ENCODE measurements around the gene ACOX3. TPM values are rescaled to one million over a fixed set of nuclear protein-coding genes. Genes with fewer than 3 reads are reported as not detected.

ACOX3 gene
- total RNA-seq, 6 experiments from 2014 or later, result 18.6 to 23.2 (median 19.9) TPM

DNA sequence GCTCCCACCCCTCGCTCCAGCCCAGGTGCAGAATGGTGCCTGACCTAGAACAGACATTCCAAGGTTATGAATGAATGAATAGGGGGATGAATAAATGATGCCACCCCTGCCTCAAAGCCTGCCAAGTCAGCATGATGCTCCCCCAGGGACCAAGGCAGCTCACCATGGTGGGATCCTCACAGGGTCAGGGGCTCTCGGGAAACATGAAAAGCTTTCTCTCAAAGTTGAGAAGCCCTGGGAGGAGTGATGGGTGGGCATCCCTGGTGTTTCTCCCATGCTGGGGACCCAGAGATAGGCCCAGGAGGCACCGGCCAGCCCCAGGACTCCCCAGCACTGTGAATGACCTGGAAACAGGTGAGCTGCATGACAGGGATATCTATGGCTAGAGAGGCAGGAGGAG, 112.1 kb downstream of the ACOX3 start:
- Mint-ChIP-seq H3K4me1 (ENCODE audit: low read depth) (peaks cover 19% of the 10 kb centered on the region), H3K36me3 (ENCODE audit: low read depth) (no peaks in the 10 kb centered on the region), H3K9me3 (peaks cover 15% of the 10 kb centered on the region), H3K27ac (no peak overlapping the region), H3K27me3 (ENCODE audit: insufficient read depth) (peaks cover 18% of the 10 kb centered on the region), H3K4me3 (no peak overlapping the region)
- TF ChIP-seq, protein P1, sequence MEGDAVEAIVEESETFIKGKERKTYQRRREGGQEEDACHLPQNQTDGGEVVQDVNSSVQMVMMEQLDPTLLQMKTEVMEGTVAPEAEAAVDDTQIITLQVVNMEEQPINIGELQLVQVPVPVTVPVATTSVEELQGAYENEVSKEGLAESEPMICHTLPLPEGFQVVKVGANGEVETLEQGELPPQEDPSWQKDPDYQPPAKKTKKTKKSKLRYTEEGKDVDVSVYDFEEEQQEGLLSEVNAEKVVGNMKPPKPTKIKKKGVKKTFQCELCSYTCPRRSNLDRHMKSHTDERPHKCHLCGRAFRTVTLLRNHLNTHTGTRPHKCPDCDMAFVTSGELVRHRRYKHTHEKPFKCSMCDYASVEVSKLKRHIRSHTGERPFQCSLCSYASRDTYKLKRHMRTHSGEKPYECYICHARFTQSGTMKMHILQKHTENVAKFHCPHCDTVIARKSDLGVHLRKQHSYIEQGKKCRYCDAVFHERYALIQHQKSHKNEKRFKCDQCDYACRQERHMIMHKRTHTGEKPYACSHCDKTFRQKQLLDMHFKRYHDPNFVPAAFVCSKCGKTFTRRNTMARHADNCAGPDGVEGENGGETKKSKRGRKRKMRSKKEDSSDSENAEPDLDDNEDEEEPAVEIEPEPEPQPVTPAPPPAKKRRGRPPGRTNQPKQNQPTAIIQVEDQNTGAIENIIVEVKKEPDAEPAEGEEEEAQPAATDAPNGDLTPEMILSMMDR (IDR thresholded peaks at IDR 0.05), result no peak
- no peak for DNase-seq

DNA sequence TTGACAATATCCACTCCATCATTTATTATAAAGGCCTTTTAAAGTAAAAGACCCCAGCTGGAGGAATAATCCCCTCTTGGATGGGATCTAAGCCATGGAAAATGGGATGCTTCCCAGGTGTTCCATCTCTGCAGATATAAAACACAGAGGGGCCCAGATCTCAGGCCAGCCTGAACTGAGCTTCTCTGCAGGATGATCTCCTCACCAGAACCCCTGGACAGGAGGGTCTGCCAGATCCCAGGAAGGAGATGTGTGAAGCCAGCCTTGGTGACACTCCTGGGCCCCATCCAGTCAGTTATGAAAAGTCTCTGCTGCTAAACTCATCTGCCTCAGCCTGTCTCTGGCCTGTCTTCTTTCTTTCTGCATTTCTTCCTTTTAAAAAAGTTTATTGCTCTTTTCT, 114.3 kb downstream of the ACOX3 start:
- H3K4me3 Mint-ChIP-seq, result no peak overlapping the region
- peaks cover 8% of the 10 kb centered on the region for H3K9me3 Mint-ChIP-seq
- no peak for DNase-seq
- no peak overlapping the region for H3K27ac Mint-ChIP-seq
- no peaks in the 10 kb centered on the region for H3K36me3 Mint-ChIP-seq (ENCODE audit: low read depth)
- peaks cover 19% of the 10 kb centered on the region for H3K4me1 Mint-ChIP-seq (ENCODE audit: low read depth)
- H3K27me3 Mint-ChIP-seq (ENCODE audit: insufficient read depth), result peaks cover 16% of the 10 kb centered on the region
- TF ChIP-seq, protein P1 (IDR thresholded peaks at IDR 0.05), result no peak

DNA sequence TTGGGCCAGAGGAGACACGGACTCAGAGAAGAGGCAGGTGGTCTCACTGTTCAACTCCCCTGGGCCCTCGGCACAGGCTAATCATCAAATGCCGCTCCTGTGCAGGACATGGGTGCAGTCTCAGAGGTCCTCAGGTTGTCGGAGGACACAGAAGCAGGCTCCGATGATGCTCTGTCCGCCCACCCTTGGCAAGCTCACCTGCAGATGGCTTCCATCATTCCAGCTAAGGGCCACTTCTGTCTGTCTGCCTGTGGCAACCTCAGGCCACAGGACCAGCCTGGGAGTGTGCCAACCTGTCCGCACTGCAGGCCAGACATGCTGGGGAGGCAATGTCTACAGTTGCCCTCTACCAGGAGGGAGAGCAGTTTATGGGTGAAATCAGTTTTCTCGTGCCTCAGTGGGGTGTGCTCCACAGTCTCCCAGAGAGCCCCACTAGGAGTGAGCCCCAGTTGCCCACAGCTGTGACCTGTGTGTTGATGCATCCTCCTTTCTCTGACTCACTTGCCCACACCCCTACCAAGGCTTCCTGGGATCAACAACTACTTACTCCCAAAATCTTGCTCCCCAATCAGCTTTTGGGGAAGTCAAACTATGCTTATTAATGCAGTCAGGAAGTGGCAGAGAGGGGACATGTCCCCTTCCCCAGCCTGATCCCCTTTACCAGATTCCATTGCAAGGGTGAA, 115.1 kb downstream of the ACOX3 start:
- Mint-ChIP-seq H3K27me3 (ENCODE audit: insufficient read depth) (peaks cover 8% of the 10 kb centered on the region), H3K4me3 (no peak overlapping the region; the same call in 1 of the 2 replicates)

DNA sequence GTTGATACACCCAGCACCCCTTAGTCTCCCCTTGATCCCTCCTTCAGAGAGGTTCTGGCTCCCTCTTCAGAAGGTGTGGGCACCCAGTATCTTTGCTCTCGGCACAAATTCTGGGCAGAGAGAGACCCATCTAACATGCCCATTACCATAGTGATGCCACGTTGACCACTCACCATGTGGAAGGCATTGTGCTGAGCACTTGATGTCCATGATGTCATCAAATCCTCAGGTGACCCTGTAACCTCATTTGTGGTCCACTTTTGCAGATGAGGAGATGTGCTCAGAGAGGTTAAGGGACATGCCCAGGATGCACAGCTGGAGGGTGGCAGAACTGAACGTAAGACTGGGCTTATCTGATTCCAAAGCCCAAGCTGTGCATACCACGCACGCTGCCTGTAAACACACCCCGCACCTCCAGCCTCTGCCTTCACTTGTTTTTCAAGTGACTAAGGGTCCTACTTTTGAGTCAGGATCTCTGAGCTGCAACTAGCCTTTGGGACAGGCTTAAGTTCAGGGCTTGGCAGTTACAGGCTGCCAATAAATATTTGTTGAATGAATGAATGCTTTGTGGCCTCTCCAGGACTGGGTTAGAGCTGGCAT, 115.8 kb downstream of the ACOX3 start:
- TF ChIP-seq, protein P1 (IDR thresholded peaks at IDR 0.05), result no peak
- Mint-ChIP-seq H3K27me3 (ENCODE audit: insufficient read depth) (peaks cover 7% of the 10 kb centered on the region), H3K9me3 (peaks cover 8% of the 10 kb centered on the region), H3K4me3 (no peak overlapping the region), H3K4me1 (ENCODE audit: low read depth) (peaks cover 19% of the 10 kb centered on the region), H3K27ac (no peak overlapping the region), H3K36me3 (ENCODE audit: low read depth) (no peaks in the 10 kb centered on the region)
- DNase-seq, result peak; percentile 59

More for the DNA sequence above, 115.1 kb downstream of the ACOX3 start:
- peaks cover 8% of the 10 kb centered on the region for H3K9me3 Mint-ChIP-seq
- peak; percentile 4 for DNase-seq
- peaks cover 19% of the 10 kb centered on the region for H3K4me1 Mint-ChIP-seq (ENCODE audit: low read depth)
- no peak overlapping the region for H3K27ac Mint-ChIP-seq
- no peaks in the 10 kb centered on the region for H3K36me3 Mint-ChIP-seq (ENCODE audit: low read depth)
- TF ChIP-seq, protein P1 (IDR thresholded peaks at IDR 0.05), result no peak

DNA sequence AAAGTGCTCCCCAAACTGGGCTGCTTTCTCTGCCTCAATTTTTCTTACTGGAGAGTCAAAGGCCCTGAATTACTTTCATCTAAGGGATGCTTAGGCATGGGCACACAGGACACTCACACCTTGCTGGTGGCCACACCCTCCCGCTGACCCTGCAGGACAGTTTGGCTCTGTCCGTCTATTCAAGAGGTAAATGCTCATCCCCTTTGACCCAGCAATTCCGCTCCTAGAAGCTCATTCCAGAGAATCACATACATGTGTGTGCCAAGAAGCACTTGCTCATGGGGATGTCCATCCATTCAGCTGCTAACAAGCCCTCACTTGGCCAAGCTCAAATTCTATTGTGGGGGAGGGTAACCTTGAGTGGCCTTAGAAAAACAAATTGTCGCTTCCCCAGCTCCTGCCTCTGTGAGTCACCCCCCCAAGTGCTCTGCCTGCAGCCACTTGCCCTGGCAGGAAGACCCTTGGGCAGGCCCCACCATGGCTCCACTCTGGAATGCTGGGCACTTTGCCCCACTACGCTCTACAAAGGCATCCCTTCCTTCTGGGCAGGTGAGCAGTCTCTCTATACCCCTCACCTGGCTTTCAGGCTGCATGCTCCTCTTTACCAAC, 116.5 kb downstream of the ACOX3 start:
- H3K9me3 Mint-ChIP-seq, result peaks cover 8% of the 10 kb centered on the region

More for the DNA sequence above, 116.5 kb downstream of the ACOX3 start:
- no peak for DNase-seq
- TF ChIP-seq, protein P1 (IDR thresholded peaks at IDR 0.05), result no peak
- Mint-ChIP-seq H3K36me3 (ENCODE audit: low read depth) (no peaks in the 10 kb centered on the region), H3K4me1 (ENCODE audit: low read depth) (peaks cover 19% of the 10 kb centered on the region), H3K27ac (no peak overlapping the region), H3K4me3 (no peak overlapping the region), H3K27me3 (ENCODE audit: insufficient read depth) (peaks cover 6% of the 10 kb centered on the region)

Measured in HFFc6 (cell line).